Heart left ventricle (tissue), 13 donors: ENCODE results near the gene C2orf81.

Source experiments
- CTCF ChIP-seq, 12 donors: fragments of 200-600 bp; sonication (generic) in 4 of 12; IDR thresholded peaks; one replicate each; pipeline versions ENCODE4 v1.5.0 to v1.8.0; 2018 to 2022; ENCODE audit warnings: antibody characterized with exemption in 12 of 12, mild to moderate bottlenecking in 5 of 12
- POLR2A ChIP-seq, 2 donors: fragments of 450-650 bp; IDR thresholded peaks; one replicate each; pipeline ENCODE4 v1.6.1; 2017; ENCODE audit warnings: antibody characterized with exemption in 2 of 2, mild to moderate bottlenecking in 2 of 2, moderate library complexity in 2 of 2
- donor health status: ischemic (EF 13 %, LVEDD 7.1; RV severe dilation, severe dysfunction).
- donor health status: DM: no; HTN: yes; CAD: no.
- donor health status: DM: no; HTN: no; CAD: no.
- donor health status: ischemic (EF 25% LVEDD 6.9; RV normal size, moderate dysfunction).
- donor health status: ischemic (EF 25% LVEDD 5.7; RV mildly dilated, moderate dysfunction).
- donor health status: ischemic (EF 35%, LVEDD 5.7; RV mildly dilated, moderate dysfunction).
- donor health status: nonischemic (EF 11% LVEDD 7.7; RV severe dilation, severe dysfunction).
- donor health status: DM: yes; HTN: yes; CAD: no.
- donor health status: PGD.
- donor health status: ischemic (EF 29% LVEDD 5.4; RV normal size, mild dysfunction).
- donor health status: nonischemic (EF 23%, LVEDD 6.1; RV moderate dilation, normal function).

DNA sequence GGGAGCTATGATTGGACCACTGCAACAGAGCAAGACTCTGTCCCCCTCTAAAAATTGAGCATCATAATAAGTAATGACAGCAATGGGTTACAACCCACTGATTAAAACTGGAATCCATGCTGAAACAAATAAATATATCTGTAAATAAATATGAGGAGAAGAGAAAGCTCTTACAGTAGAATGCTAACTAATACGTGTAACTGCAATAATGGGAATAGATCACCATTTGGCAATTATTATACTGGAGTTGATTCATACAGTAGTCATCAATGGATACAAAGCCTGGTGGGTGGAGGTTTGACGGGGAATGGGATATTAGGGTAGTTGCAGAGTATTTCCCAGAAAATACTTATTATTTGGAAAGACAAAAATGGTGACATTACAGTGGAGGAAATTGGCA is 27.4 kb upstream of the C2orf81 start:
- TF ChIP-seq POLR2A (IDR thresholded peaks at IDR 0.05), result no peak
- no peak for TF ChIP-seq CTCF (IDR thresholded peaks at IDR 0.05)
